ENCODE data around the gene DSCAML1. TPM values are rescaled to one million over a fixed set of nuclear protein-coding genes. Genes with fewer than 3 reads are reported as not detected.

DSCAML1 gene
- total and polyA plus RNA-seq, 10 of the 15 experiments (the other 5 are each of a cell fraction or from before 2014, with no cell fraction given) = 0.03 to 0.18 (median 0.06) TPM; not detected in 1

- intact Hi-C loops (cut with micrococcal nuclease; ENCODE audit: unreplicated experiment) = loop anchor here (5.0 to 10.0 kb wide), 4 partner anchors 212 to 1895 kb away; partner anchors contain the start of genes KMT2A, PCSK7 and RNF214
- H3K79me2 ChIP-seq (ENCODE audit: control insufficient read depth, insufficient read depth, low read length) = peaks cover 2% of the 10 kb centered on the region; the same call in 1 of the 2 replicates
- H3K4me2 ChIP-seq (ENCODE audit: control insufficient read depth, insufficient read depth) = no peak overlapping the region
- no peaks in the 10 kb centered on the region for H3K27me3 ChIP-seq (replicated peaks in 1 of 2; ENCODE audit: control insufficient read depth in 2 of 2, insufficient read depth in 2 of 2, low read length in 1 of 2)
- H3K36me3 ChIP-seq (ENCODE audit: control insufficient read depth in 2 of 2, insufficient read depth in 2 of 2, low read length in 1 of 2) = no peaks in the 10 kb centered on the region
- TF ChIP-seq ZNF687 (IDR thresholded peaks at IDR 0.05) (peak; percentile 47; the same call in 1 of the 2 replicates), SMC3 (IDR thresholded peaks at IDR 0.05; ENCODE audit: borderline replicate concordance, low read length) (peak; percentile 55), STAT3 (IDR thresholded peaks at IDR 0.05; ENCODE audit: low read depth, low read length) (no peak), RAD21 (IDR thresholded peaks at IDR 0.05; ENCODE audit: insufficient read depth, low read depth, low read length) (peak; percentile 87), NFYA (IDR thresholded peaks at IDR 0.05; ENCODE audit: borderline replicate concordance, low read depth, low read length) (no peak), CTCF (IDR thresholded peaks at IDR 0.05 in 2 of 3, conservative IDR thresholded peaks at IDR 0.05 in 1 of 3; ENCODE audit: control insufficient read depth in 2 of 3, extremely low read depth in 1 of 3, insufficient read depth in 1 of 3, low read depth in 3 of 3, low read length in 3 of 3) (peak; percentile 61 to 82 (median 65))
- H4K20me1 ChIP-seq (ENCODE audit: control insufficient read depth, insufficient read depth) = no peaks in the 10 kb centered on the region
- H3K9me3 ChIP-seq (replicated peaks; ENCODE audit: control insufficient read depth, insufficient read depth, low read length) = no peaks in the 10 kb centered on the region
- no peak for FAIRE-seq
- in situ Hi-C loops (cut with MboI) = no loop called here
- H2AFZ ChIP-seq (ENCODE audit: control insufficient read depth, low read depth, low read length) = no peak overlapping the region
- peaks cover 58% of the 10 kb centered on the region for H3K4me1 ChIP-seq (ENCODE audit: control insufficient read depth, insufficient read depth, low read length)
- SMC1A ChIA-PET (ENCODE audit: uncharacterized antibody, unreplicated experiment) = interaction anchor here (0.7 to 11.7 kb wide), 23 partner anchors 8 to 393 kb away, joined by 3 to 318 read pairs (median 4); no protein-coding TSS in a partner anchor
- ATAC-seq = no peak
- no peak overlapping the region for H3K9ac ChIP-seq (ENCODE audit: control insufficient read depth, insufficient read depth, low read length)
- WGBS (ENCODE audit: insufficient coverage, insufficient replicate concordance, low lambda C conversion rate, missing lambda C conversion rate) = 56% methylated on average over 10 of the region's 10 CpGs
- RAD21 ChIA-PET (ENCODE audit: unreplicated experiment) = interaction anchor here (0.7 to 22.6 kb wide), 19 partner anchors 10 to 393 kb away, joined by 3 to 393 read pairs (median 4); no protein-coding TSS in a partner anchor
- no peak for DNase-seq (ENCODE audit: low read depth, low spot score)
- POLR2A ChIA-PET = interaction anchor here (1.1 to 4.8 kb wide), 4 partner anchors 9 to 167 kb away, joined by 4 to 47 read pairs (median 12); partner anchors contain the start of gene IL10RA
- H3K27ac ChIP-seq (ENCODE audit: control insufficient read depth, insufficient read depth) = peak overlapping the region; percentile 87; the same call in 1 of the 2 replicates
- no peak overlapping the region for H3K4me3 ChIP-seq
- BruUV-seq (replicated peaks) = no TSS peak
- CTCF ChIA-PET = interaction anchor here (0.7 to 16.0 kb wide), 31 partner anchors 9 to 395 kb away, joined by 3 to 503 read pairs (median 5); partner anchors contain the start of gene TMPRSS13
Observed at GRCh38 chr11:117819096-117820040, 22.4 kb upstream of the DSCAML1 start.

Measured in GM12878 (cell line).